Ovary (tissue), 9 donors: ENCODE measurements around the gene MYO3B. TPM values are rescaled to one million over a fixed set of nuclear protein-coding genes. Genes with fewer than 3 reads are reported as not detected.

Experiments
- DNase-seq, 5 donors: peaks; one replicate each; pipeline ENCODE4 v3.0.0-alpha.2; 2019 to 2020
- H3K27ac ChIP-seq, 2 donors: fragments of 200-600 bp; one replicate each; pipeline versions ENCODE4 v1.5.1 to v1.8.0; 2019 to 2022
- H3K27me3 ChIP-seq: fragments of 200-600 bp; one replicate; pipeline ENCODE4 v1.8.0; 2022
- H3K36me3 ChIP-seq: fragments of 200-600 bp; sonication (generic); one replicate; pipeline ENCODE4 v1.5.1; 2019
- H3K4me1 ChIP-seq: one replicate; pipeline ENCODE4 v1.8.1; 2013; ENCODE audit warnings: mild to moderate bottlenecking, moderate library complexity; ENCODE audit not compliant: insufficient read depth
- H3K4me3 ChIP-seq: fragments of 200-600 bp; sonication (generic); one replicate; pipeline ENCODE4 v1.5.1; 2017
- H3K9me3 ChIP-seq, 2 donors: fragments of 200-600 bp in 1 of 2; sonication (generic) in 1 of 2; one replicate each; pipeline versions ENCODE4 v1.5.1 to v1.8.1; 2013 to 2019; ENCODE audit warnings: mild to moderate bottlenecking in 1 of 2, moderate library complexity in 1 of 2
- EP300 ChIP-seq: sonication (generic); formaldehyde crosslinking; IDR thresholded peaks from one replicate; pipeline ENCODE4 v1.6.1; 2017; ENCODE audit warnings: antibody characterized with exemption
- POLR2A ChIP-seq: fragments of 450-650 bp; IDR thresholded peaks from one replicate; pipeline ENCODE4 v1.6.1; 2017; ENCODE audit warnings: antibody characterized with exemption, mild to moderate bottlenecking, moderate library complexity
- WGBS, 3 donors: extraction: QIAGEN DNeasy Blood & Tissue Kit in 1 of 3; methylation state at CpG; one replicate each; pipeline versions ENCODE4 v1.1.5 to v1.1.7; 2013 to 2017; 5-methylcytosine and 5-hydroxymethylcytosine counted together
- intact Hi-C, 4 donors: fragments of 100-400 bp; cut with DNase I; formaldehyde crosslinking; loops; one replicate each; pipeline versions ENCODE4 v1.11.0 to v1.15.1; 2022 to 2023
- polyA plus RNA-seq, 2 donors: library from polyadenylated mRNA; stranded (reverse); fragments of 200-250 nt in 1 of 2; fragments of 350-450 nt in 1 of 2; fragmentation: Illumina TruSeq in 1 of 2; extraction: RNeasy Lipid Tissue Mini Kit (QIAGEN cat#74804) in 1 of 2; gene quantifications; one replicate each; pipeline ENCODE4 v1.2.3, GENCODE V29; 2013 to 2014
- total RNA-seq, 7 donors: library from RNA; depleted of rRNA in 2 of 7; stranded (reverse); fragments of >200 nt in 2 of 7; fragmentation: NEBNext Ultra II Directional in 3 of 7; extraction: Animal tissue kit (Norgen Biotek cat#: 25700) in 3 of 7; gene quantifications; one replicate each; pipeline versions ENCODE4 v1.1.0 to v1.2.4, GENCODE V29; 2016 to 2023
- TF ChIP-seq, protein P1 (sequence below), 3 donors: fragments of 450-650 bp in 2 of 3; fragments of 200-600 bp in 1 of 3; IDR thresholded peaks; one replicate each; pipeline versions ENCODE4 v1.5.1 to v1.8.0; 2016 to 2022; ENCODE audit warnings: antibody characterized with exemption in 3 of 3, mild to moderate bottlenecking in 1 of 3
- donor health status: DM: no; HTN: no; CAD: no; lungs with moderate emphysema.
- donor health status: DM: no; HTN: no; CAD: no.
- donor health status: Bipolar disorder and iron deficiency.
- donor health status: DM: yes; HTN: yes; CAD: no.
- donor health status: DM: no; HTN: no; CAD: no.
- donor health status: DM: yes; HTN: yes; CAD: no.

The MYO3B gene
- total and polyA plus RNA-seq, 9 donors: 0.04 to 1.3 (median 0.12) TPM; not detected in 2

DNA sequence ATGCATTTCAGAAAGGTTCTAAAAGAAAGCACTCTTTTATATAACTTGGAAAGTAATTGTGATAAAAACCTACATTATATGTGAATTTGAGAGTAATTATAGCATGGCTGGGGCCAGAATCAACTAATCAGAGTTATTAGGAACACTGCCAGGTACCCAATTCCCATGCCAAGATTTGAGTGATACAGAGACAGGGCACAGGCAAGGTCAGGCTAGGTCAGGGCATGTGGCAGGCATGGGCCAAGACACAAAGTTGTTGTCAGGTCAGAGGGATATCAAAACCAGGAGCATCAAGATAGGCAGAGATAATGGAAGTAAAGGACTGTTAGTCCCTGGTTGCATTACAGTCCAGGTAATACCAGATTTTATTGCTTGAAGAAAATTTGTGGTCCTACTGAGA, 87.4 kb downstream of the MYO3B start:
- H3K4me1 ChIP-seq: no peaks in the 10 kb centered on the region
- no peak overlapping the region for H3K4me3 ChIP-seq
- DNase-seq: no peak
- no peaks in the 10 kb centered on the region for H3K36me3 ChIP-seq
- H3K9me3 ChIP-seq: no peaks in the 10 kb centered on the region
- no peak overlapping the region for H3K27ac ChIP-seq
- no peaks in the 10 kb centered on the region for H3K27me3 ChIP-seq
- intact Hi-C loops: no loop called here
- no peak for TF ChIP-seq POLR2A
- TF ChIP-seq, protein P1, sequence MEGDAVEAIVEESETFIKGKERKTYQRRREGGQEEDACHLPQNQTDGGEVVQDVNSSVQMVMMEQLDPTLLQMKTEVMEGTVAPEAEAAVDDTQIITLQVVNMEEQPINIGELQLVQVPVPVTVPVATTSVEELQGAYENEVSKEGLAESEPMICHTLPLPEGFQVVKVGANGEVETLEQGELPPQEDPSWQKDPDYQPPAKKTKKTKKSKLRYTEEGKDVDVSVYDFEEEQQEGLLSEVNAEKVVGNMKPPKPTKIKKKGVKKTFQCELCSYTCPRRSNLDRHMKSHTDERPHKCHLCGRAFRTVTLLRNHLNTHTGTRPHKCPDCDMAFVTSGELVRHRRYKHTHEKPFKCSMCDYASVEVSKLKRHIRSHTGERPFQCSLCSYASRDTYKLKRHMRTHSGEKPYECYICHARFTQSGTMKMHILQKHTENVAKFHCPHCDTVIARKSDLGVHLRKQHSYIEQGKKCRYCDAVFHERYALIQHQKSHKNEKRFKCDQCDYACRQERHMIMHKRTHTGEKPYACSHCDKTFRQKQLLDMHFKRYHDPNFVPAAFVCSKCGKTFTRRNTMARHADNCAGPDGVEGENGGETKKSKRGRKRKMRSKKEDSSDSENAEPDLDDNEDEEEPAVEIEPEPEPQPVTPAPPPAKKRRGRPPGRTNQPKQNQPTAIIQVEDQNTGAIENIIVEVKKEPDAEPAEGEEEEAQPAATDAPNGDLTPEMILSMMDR (IDR thresholded peaks at IDR 0.05): no peak

DNA sequence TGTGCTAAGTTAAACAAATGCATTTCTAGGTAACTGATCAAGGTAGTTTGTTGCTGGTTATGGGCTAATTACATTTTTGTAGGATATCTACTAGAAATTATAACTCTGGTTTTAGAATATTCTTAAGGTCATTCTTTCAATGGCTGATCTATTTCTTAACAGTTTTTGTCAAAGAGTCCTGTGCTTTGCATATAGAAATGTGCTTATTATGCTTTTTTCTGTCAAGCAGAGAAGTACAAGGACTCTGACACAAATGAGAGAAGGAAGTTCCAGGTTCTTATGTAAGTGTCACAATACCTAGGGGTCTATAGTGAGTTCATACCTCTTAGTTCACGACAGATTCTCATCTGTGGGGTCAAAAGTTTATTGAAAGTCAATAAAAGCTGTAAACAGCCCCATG, 88.4 kb downstream of the MYO3B start:
- no peaks in the 10 kb centered on the region for H3K4me1 ChIP-seq
- no peak overlapping the region for H3K27ac ChIP-seq
- intact Hi-C loops: no loop called here
- H3K9me3 ChIP-seq: no peaks in the 10 kb centered on the region
- TF ChIP-seq, protein P1 (IDR thresholded peaks at IDR 0.05): no peak
- no peak for TF ChIP-seq POLR2A
- no peak for TF ChIP-seq EP300
- no peaks in the 10 kb centered on the region for H3K27me3 ChIP-seq
- no peaks in the 10 kb centered on the region for H3K36me3 ChIP-seq
- no peak for DNase-seq
- no peak overlapping the region for H3K4me3 ChIP-seq
- 62 to 86% (median 81%) methylated on average over 1 of the region's 1 CpG for WGBS, 3 donors

DNA sequence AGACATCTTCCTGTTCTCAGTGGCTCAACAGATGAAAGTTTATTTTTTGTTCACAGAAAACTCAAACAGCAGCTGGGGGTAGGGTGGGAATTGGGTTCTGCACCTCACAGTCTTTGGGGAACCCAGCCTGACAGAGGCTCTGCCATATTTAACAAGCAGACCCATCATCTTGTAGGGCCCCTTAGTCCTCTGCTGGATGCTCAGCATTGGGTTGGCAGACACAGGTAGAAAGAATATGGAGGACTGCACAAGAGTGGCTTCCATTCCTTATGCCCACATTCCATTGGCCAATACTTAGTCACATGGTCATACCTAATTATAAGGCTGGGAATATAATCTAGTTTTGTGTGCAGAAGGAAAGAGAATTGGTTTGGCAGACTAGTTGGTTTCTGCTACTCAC, 89.1 kb downstream of the MYO3B start:
- H3K27ac ChIP-seq: no peak overlapping the region
- no peak overlapping the region for H3K4me3 ChIP-seq
- no peaks in the 10 kb centered on the region for H3K36me3 ChIP-seq
- intact Hi-C loops: no loop called here
- no peaks in the 10 kb centered on the region for H3K9me3 ChIP-seq
- no peak for DNase-seq
- TF ChIP-seq, protein P1 (IDR thresholded peaks at IDR 0.05): no peak
- no peak for TF ChIP-seq EP300
- no peak for TF ChIP-seq POLR2A
- H3K4me1 ChIP-seq: no peaks in the 10 kb centered on the region
- no peaks in the 10 kb centered on the region for H3K27me3 ChIP-seq

DNA sequence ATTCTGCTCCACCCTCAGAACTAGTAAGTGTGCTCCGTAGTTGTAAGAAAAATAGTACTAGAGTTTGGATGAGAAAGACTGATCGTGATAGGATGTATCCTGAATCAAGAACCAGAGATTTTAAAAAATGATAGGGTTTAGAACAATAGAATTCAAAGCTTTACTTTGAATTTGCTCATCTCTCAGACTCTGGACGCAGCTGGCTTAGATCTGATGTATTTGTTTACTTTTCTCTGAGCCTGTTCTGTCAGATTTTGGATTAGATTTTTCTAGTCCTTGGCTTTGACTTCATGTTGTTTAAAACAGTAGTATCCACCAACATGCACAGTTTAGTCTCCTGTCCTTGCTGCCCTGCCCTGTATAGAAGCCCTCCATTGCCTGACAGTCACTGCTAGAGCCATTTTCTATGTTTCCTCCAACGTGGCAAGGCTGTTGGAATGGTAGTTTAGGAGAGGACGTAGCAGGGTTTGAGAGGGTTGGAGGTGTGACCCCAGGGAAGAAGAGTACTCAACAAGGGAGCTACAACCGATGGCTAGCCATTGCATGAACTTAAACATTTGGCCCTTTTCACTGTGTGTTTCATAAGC, 92.4 kb downstream of the MYO3B start:
- H3K9me3 ChIP-seq: no peaks in the 10 kb centered on the region
- WGBS, 3 donors: 66 to 75% (median 68%) methylated on average over 6 of the region's 6 CpGs
- intact Hi-C loops: no loop called here

More for the DNA sequence above, 92.4 kb downstream of the MYO3B start:
- Histone ChIP-seq H3K4me3 (no peak overlapping the region), H3K36me3 (no peaks in the 10 kb centered on the region), H3K27ac (no peak overlapping the region), H3K27me3 (no peaks in the 10 kb centered on the region), H3K4me1 (no peaks in the 10 kb centered on the region)
- DNase-seq: no peak
- TF ChIP-seq, protein P1 (IDR thresholded peaks at IDR 0.05): no peak
- TF ChIP-seq POLR2A (no peak), EP300 (no peak)
